ENCODE results near the gene MRRF. TPM values are rescaled to one million over a fixed set of nuclear protein-coding genes. Genes with fewer than 3 reads are reported as not detected.
A peak's percentile ranks its signal among the peaks of the same experiment; 100 is the strongest.

Gene MRRF
- total and polyA plus RNA-seq, 5 donors from 2014 or later, result 13.9 to 24.9 (median 20.0) TPM

DNA sequence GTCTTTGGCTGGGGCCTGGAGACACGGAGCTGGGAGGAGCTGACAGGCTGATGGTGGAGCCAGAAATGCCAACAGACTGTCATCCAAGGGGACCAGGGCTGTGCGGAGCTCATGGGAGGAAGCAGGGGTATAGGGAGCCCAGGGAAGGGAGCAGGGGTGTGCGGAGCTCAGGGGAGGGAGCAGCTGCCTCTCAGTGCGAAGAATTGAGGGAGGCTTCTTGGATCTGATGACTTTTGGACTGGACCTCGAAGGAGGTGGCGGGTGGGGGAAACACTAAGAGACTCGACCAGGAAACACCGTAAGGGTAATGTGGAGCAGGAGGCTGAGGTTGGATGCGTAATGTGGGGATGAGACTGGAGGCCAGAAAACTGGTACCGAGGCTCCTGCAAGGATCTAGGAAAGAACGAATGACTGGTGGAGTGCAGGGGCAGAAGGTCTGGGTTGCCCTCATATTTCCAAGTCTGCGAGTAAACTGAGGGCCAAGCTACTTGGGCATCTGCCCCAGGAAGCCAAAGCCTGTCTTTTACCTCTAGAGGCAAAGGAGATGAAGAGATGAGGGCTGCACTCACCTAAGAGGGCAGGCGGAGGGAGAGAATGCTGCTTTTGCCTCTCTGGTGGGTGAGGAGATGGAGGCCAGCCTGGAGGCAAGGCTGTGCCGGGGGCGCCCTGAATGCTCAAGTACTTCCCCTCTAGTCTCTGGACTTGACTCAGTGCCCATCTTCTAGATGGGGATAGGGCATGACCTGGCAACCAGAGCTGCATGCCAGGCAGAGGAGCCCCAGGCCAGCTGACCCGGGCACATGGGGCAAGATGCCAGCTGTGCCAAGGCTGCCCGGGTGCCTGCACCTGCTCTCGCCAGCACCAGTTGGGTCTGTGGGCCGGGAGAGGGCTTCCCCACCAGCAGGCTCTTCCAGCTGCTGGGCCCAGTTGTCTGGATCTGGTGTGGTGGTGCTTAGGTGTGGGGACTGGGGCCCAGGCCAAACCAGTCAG is 108.5 kb downstream of the MRRF start:
- Histone ChIP-seq H3K4me1 (ENCODE audit: control insufficient read depth, insufficient read depth, low read length, poor library complexity, severe bottlenecking) (peaks cover 9% of the 10 kb centered on the region), H3K27ac (ENCODE audit: insufficient read depth, low read length, poor library complexity, severe bottlenecking) (no peak overlapping the region), H3K27me3 (ENCODE audit: control insufficient read depth, insufficient read depth, low read length) (no peaks in the 10 kb centered on the region), H3K4me3 (ENCODE audit: low read depth, low read length) (no peak overlapping the region), H3K9me3 (ENCODE audit: control insufficient read depth in 2 of 2, low read length in 2 of 2) (no peaks in the 10 kb centered on the region), H3K36me3 (ENCODE audit: control insufficient read depth, insufficient read depth, low read length) (no peaks in the 10 kb centered on the region)
- DNase-seq (no peak), ATAC-seq (ENCODE audit: low read depth in 2 of 2) (no peak)
- Mint-ChIP-seq H3K9me3 (peaks cover 0 to 3% (median 0%) of the 10 kb centered on the region in 7 donors), H3K4me3 (no peak overlapping the region), H3K36me3 (no peaks in the 10 kb centered on the region), H3K27me3 (peaks cover 16% of the 10 kb centered on the region), H3K27ac (peak overlapping the region in 1 of 3 donors; percentile 49), H3K4me1 (peaks cover 0 to 13% (median 5%) of the 10 kb centered on the region in 4 donors)

DNA sequence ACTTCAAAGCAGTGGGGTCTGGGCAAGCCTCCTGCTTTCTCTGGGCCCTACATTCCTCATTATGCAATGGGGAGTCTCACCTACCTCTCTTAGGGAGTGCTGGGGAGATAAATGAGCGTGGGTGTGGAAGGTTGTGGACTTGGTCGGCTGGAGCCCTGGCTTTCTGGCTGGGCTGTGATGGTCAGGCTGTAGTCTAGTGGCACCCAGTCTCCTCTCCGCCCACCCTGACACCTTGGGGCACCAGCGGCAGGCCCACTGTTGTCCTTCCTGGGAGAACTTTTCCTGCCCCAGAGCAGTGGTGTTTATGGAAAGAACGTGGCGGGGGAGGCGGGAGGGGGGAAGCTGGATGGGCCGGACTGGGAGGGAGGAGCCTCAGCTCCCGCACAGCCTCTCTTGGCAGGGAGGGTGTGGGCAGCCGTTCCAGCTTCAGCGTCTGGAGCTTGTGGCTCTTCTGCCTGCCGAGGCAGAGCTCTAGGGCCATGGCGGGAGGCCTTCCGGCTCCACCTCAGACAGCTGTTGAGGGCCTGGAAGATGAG is 110.3 kb downstream of the MRRF start:
- Histone ChIP-seq H3K4me3 (ENCODE audit: low read depth, low read length) (no peak overlapping the region), H3K27ac (ENCODE audit: insufficient read depth, low read length, poor library complexity, severe bottlenecking) (no peak overlapping the region), H3K27me3 (ENCODE audit: control insufficient read depth, insufficient read depth, low read length) (no peaks in the 10 kb centered on the region), H3K4me1 (ENCODE audit: control insufficient read depth, insufficient read depth, low read length, poor library complexity, severe bottlenecking) (peaks cover 9% of the 10 kb centered on the region), H3K36me3 (ENCODE audit: control insufficient read depth, insufficient read depth, low read length) (no peaks in the 10 kb centered on the region), H3K9me3 (ENCODE audit: control insufficient read depth in 2 of 2, low read length in 2 of 2) (peaks cover 8 to 10% of the 10 kb centered on the region in 2 experiments)
- H3K27ac Mint-ChIP-seq, result no peak overlapping the region
- ATAC-seq (ENCODE audit: low read depth in 2 of 2) (no peak), DNase-seq (no peak)
- peaks cover 0 to 12% (median 5%) of the 10 kb centered on the region in 4 donors for H3K4me1 Mint-ChIP-seq
- H3K9me3 Mint-ChIP-seq, result peaks cover 0 to 9% (median 2%) of the 10 kb centered on the region in 7 donors
- peaks cover 14% of the 10 kb centered on the region for H3K27me3 Mint-ChIP-seq
- no peaks in the 10 kb centered on the region for H3K36me3 Mint-ChIP-seq
- no peak overlapping the region for H3K4me3 Mint-ChIP-seq

DNA sequence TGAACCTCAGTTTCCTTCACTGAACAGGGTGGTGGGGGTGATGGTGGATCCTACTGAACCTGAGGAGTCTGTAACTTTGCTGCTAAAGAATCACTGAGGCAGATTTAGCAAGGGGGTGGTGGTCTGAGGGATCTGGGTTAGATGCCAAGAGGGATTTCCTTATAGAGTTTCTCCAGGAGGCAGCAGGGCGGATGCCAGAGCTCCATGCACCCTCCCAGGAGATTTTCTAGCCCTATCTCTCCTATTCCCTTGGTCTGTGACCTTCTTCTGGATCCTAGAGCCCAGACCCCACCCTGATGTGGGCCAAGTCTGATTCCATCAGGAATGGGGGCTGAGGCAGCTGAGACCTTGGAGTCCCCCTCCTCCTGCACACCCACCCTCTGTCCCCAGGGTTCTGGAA is 112.1 kb downstream of the MRRF start:
- no peaks in the 10 kb centered on the region for H3K36me3 ChIP-seq (ENCODE audit: control insufficient read depth, insufficient read depth, low read length)
- no peak for DNase-seq
- peaks cover 6% of the 10 kb centered on the region for H3K27me3 Mint-ChIP-seq
- no peaks in the 10 kb centered on the region for H3K27me3 ChIP-seq (ENCODE audit: control insufficient read depth, insufficient read depth, low read length)
- no peak overlapping the region for H3K4me3 ChIP-seq (ENCODE audit: low read depth, low read length)
- H3K4me3 Mint-ChIP-seq, result no peak overlapping the region
- H3K9me3 ChIP-seq (ENCODE audit: control insufficient read depth in 2 of 2, low read length in 2 of 2), result peaks cover 8 to 12% of the 10 kb centered on the region in 2 experiments
- H3K27ac Mint-ChIP-seq, result peak overlapping the region in 1 of 3 donors; percentile 67
- no peak for ATAC-seq (ENCODE audit: low read depth in 2 of 2)
- no peaks in the 10 kb centered on the region for H3K4me1 ChIP-seq (ENCODE audit: control insufficient read depth, insufficient read depth, low read length, poor library complexity, severe bottlenecking)
- H3K4me1 Mint-ChIP-seq, result no peaks in the 10 kb centered on the region
- H3K27ac ChIP-seq (ENCODE audit: insufficient read depth, low read length, poor library complexity, severe bottlenecking), result no peak overlapping the region
- H3K36me3 Mint-ChIP-seq, result no peaks in the 10 kb centered on the region
- H3K9me3 Mint-ChIP-seq, result peaks cover 0 to 9% (median 2%) of the 10 kb centered on the region in 7 donors

DNA sequence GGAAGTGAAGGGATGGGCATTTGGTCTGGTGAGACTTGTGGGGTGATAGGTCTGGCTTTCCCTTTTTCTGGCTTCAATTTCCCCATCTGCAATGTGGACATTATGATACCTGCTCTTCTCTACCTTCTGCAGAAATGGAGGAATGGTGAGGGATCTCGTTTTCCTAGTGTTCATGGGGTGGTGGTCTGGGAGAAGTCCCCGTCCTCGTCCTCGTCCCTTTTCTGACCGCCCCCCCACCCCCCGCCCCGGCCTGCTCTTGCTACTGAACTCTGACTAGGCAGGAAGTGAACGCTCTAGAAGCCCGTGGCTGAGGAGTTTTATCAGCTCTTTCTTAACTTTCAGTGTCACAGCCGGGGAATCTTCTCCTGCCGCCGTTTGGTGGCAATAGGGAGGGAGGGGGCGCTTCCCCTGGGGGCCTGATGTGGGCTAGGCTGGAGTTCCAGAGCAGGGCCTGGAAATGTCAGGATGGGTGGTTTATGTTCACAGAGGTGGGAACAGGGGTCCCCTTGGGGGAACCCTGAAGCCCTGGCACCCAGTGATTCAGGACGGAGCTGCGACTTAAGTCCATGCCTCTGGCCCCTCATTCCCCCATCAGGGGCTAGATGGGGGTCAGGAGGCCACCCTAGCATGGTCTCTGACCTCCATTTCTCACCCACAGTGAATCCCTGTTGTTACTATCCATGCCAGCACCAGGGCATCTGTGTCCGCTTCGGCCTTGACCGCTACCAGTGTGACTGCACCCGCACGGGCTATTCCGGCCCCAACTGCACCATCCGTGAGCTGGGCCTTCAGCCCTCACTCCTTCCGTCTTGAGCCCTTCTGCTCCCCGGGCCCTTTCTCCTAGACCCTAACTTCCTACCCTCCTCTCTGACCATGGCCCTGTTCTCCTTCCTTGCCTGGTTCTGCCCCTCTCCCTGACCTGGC is 112.8 kb downstream of the MRRF start:
- Histone ChIP-seq H3K36me3 (ENCODE audit: control insufficient read depth, insufficient read depth, low read length) (no peaks in the 10 kb centered on the region), H3K27ac (ENCODE audit: insufficient read depth, low read length, poor library complexity, severe bottlenecking) (no peak overlapping the region), H3K27me3 (ENCODE audit: control insufficient read depth, insufficient read depth, low read length) (no peaks in the 10 kb centered on the region), H3K4me3 (ENCODE audit: low read depth, low read length) (no peak overlapping the region), H3K4me1 (ENCODE audit: control insufficient read depth, insufficient read depth, low read length, poor library complexity, severe bottlenecking) (no peaks in the 10 kb centered on the region), H3K9me3 (ENCODE audit: control insufficient read depth in 2 of 2, low read length in 2 of 2) (peaks cover 8 to 12% of the 10 kb centered on the region in 2 experiments)
- DNase-seq (no peak), ATAC-seq (ENCODE audit: low read depth in 2 of 2) (no peak)
- peaks cover 0 to 9% (median 2%) of the 10 kb centered on the region in 7 donors for H3K9me3 Mint-ChIP-seq
- H3K4me1 Mint-ChIP-seq, result peaks cover 0 to under 1% (median 0%) of the 10 kb centered on the region in 4 donors
- H3K36me3 Mint-ChIP-seq, result no peaks in the 10 kb centered on the region
- no peak overlapping the region for H3K27ac Mint-ChIP-seq
- no peak overlapping the region for H3K4me3 Mint-ChIP-seq
- H3K27me3 Mint-ChIP-seq, result no peaks in the 10 kb centered on the region

DNA sequence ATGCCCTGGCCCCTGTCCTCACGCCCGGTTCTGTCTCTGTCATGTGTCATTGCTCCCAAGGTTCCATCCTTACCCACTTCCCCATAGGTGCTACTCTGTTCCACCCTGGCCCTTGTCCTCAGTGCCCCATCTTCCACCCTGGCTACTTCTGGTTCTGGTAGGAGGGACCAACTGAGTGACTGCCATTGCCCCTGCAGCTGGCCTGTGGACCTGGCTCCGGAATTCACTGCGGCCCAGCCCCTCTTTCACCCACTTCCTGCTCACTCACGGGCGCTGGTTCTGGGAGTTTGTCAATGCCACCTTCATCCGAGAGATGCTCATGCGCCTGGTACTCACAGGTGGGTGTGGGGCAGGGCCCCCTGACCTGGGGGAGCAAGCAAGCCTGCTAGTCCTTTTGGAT is 113.6 kb downstream of the MRRF start:
- H3K27ac Mint-ChIP-seq, result no peak overlapping the region
- H3K27me3 ChIP-seq (ENCODE audit: control insufficient read depth, insufficient read depth, low read length), result no peaks in the 10 kb centered on the region
- H3K4me3 Mint-ChIP-seq, result no peak overlapping the region
- H3K27ac ChIP-seq (ENCODE audit: insufficient read depth, low read length, poor library complexity, severe bottlenecking), result no peak overlapping the region
- DNase-seq (no peak), ATAC-seq (ENCODE audit: low read depth in 2 of 2) (no peak)
- no peaks in the 10 kb centered on the region for H3K4me1 ChIP-seq (ENCODE audit: control insufficient read depth, insufficient read depth, low read length, poor library complexity, severe bottlenecking)
- H3K36me3 Mint-ChIP-seq, result no peaks in the 10 kb centered on the region
- no peaks in the 10 kb centered on the region for H3K36me3 ChIP-seq (ENCODE audit: control insufficient read depth, insufficient read depth, low read length)
- peaks cover 8 to 12% of the 10 kb centered on the region in 2 experiments for H3K9me3 ChIP-seq (ENCODE audit: control insufficient read depth in 2 of 2, low read length in 2 of 2)
- no peak overlapping the region for H3K4me3 ChIP-seq (ENCODE audit: low read depth, low read length)
- H3K4me1 Mint-ChIP-seq, result peaks cover 0 to 4% (median 0%) of the 10 kb centered on the region in 4 donors
- peaks cover 0 to 9% (median 4%) of the 10 kb centered on the region in 7 donors for H3K9me3 Mint-ChIP-seq
- no peaks in the 10 kb centered on the region for H3K27me3 Mint-ChIP-seq

DNA sequence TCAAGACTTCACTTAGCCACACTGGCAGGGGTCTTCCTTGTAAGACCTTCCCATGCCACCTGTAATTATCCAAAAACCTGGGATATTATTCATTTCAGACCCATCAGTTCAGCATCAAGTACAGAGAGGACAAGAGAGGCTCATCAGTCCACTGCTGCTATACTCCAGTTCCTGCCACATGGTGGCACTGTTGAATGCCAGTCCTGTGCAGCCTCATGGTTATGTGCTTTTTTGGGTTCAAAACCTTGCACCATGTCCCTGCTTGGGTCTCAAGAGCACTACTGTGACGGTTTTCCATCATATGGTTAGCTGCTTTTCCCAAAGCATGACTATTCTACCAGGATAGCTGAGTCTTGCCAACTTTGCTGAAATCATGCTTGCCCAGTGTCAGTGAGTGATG is 114.7 kb downstream of the MRRF start:
- no peak overlapping the region for H3K4me3 Mint-ChIP-seq
- no peak overlapping the region for H3K4me3 ChIP-seq (ENCODE audit: low read depth, low read length)
- H3K36me3 ChIP-seq (ENCODE audit: control insufficient read depth, insufficient read depth, low read length), result no peaks in the 10 kb centered on the region
- peaks cover 8 to 12% of the 10 kb centered on the region in 2 experiments for H3K9me3 ChIP-seq (ENCODE audit: control insufficient read depth in 2 of 2, low read length in 2 of 2)
- H3K4me1 ChIP-seq (ENCODE audit: control insufficient read depth, insufficient read depth, low read length, poor library complexity, severe bottlenecking), result no peaks in the 10 kb centered on the region
- DNase-seq, result no peak
- ATAC-seq (ENCODE audit: low read depth in 2 of 2), result no peak
- no peaks in the 10 kb centered on the region for H3K36me3 Mint-ChIP-seq
- H3K27ac Mint-ChIP-seq, result no peak overlapping the region
- H3K27me3 Mint-ChIP-seq, result no peaks in the 10 kb centered on the region
- peaks cover 0 to 9% (median 4%) of the 10 kb centered on the region in 7 donors for H3K9me3 Mint-ChIP-seq
- H3K27me3 ChIP-seq (ENCODE audit: control insufficient read depth, insufficient read depth, low read length), result no peaks in the 10 kb centered on the region
- H3K4me1 Mint-ChIP-seq, result peaks cover 0 to 4% (median 0%) of the 10 kb centered on the region in 4 donors
- H3K27ac ChIP-seq (ENCODE audit: insufficient read depth, low read length, poor library complexity, severe bottlenecking), result no peak overlapping the region

DNA sequence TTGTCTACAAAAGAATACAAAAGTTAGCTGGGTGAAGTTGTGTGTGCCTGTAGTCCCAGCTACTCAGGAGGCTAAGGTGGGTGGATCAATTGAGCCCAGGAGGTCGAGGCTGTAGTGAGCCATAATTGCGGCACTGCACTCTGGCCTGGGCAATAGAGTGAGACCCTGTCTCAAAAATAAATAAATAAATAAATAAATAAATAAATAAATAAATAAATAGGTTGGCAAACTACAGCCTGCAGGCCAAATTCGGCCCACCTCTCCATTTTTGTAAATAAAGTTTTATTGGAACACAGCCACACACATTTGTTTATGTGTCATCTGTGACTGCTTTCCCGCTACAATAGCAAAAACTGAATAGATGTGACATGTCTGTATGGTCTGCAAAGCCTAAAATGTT is 115.6 kb downstream of the MRRF start:
- no peaks in the 10 kb centered on the region for H3K4me1 ChIP-seq (ENCODE audit: control insufficient read depth, insufficient read depth, low read length, poor library complexity, severe bottlenecking)
- Mint-ChIP-seq H3K4me1 (peaks cover 0 to 4% (median 0%) of the 10 kb centered on the region in 4 donors), H3K27ac (no peak overlapping the region), H3K9me3 (peaks cover 0 to 9% (median 4%) of the 10 kb centered on the region in 7 donors), H3K36me3 (no peaks in the 10 kb centered on the region), H3K27me3 (no peaks in the 10 kb centered on the region), H3K4me3 (no peak overlapping the region)
- no peak overlapping the region for H3K4me3 ChIP-seq (ENCODE audit: low read depth, low read length)
- no peak overlapping the region for H3K27ac ChIP-seq (ENCODE audit: insufficient read depth, low read length, poor library complexity, severe bottlenecking)
- no peak for DNase-seq
- no peak for ATAC-seq (ENCODE audit: low read depth in 2 of 2)
- no peaks in the 10 kb centered on the region for H3K27me3 ChIP-seq (ENCODE audit: control insufficient read depth, insufficient read depth, low read length)
- peaks cover 8 to 12% of the 10 kb centered on the region in 2 experiments for H3K9me3 ChIP-seq (ENCODE audit: control insufficient read depth in 2 of 2, low read length in 2 of 2)
- H3K36me3 ChIP-seq (ENCODE audit: control insufficient read depth, insufficient read depth, low read length), result no peaks in the 10 kb centered on the region

All from CD4-positive, CD25-positive, alpha-beta regulatory T cell (primary cell).